ENCODE data around the gene PANK4. TPM values are rescaled to one million over a fixed set of nuclear protein-coding genes. Genes with fewer than 3 reads are reported as not detected.

PANK4 gene
- total and polyA plus RNA-seq, 4 donors = 6.2 to 26.8 (median 12.6) TPM

- H3K4me1 ChIP-seq (ENCODE audit: control insufficient read depth in 4 of 4, insufficient read depth in 4 of 4, low read length in 3 of 4) = peaks cover 7 to 27% (median 19%) of the 10 kb centered on the region in 4 donors
- no peak for DNase-seq (ENCODE audit: low spot score)
- 1% methylated on average over 16 of the region's 16 CpGs for WGBS
Observed at GRCh38 chr1:2556277-2556677, 29.9 kb upstream of the PANK4 start, which contains the start of gene TNFRSF14. Gene TNFRSF14, plus strand, starts transcription at chr1:2556371. Its CDS starts 294 bp downstream, at chr1:2556665.

GRCh38 chr1:2555634-2556276, 29.4 kb upstream of the PANK4 start:
- no peaks in the 10 kb centered on the region for H3K27me3 ChIP-seq (ENCODE audit: control insufficient read depth in 4 of 4, insufficient read depth in 4 of 4, low read length in 3 of 4)
- H3K9me3 ChIP-seq (ENCODE audit: control insufficient read depth in 4 of 4, low read length in 3 of 4) = no peaks in the 10 kb centered on the region
- DNase-seq (ENCODE audit: low spot score) = peak; percentile 53
- H3K9ac ChIP-seq (ENCODE audit: low read depth in 1 of 2, low read length in 2 of 2) = peak overlapping the region; percentile 85 to 99
- H3K4me1 ChIP-seq (ENCODE audit: control insufficient read depth in 4 of 4, insufficient read depth in 4 of 4, low read length in 3 of 4) = peaks cover 7 to 27% (median 19%) of the 10 kb centered on the region in 4 donors
- H3K4me3 ChIP-seq (ENCODE audit: low read depth in 1 of 3, low read length in 3 of 3) = peak overlapping the region; percentile 54 to 83 (median 71)
- peak overlapping the region; percentile 83 to 96 for H3K27ac ChIP-seq (ENCODE audit: low read depth in 1 of 2, low read length in 2 of 2)
- peaks cover 3 to 14% (median 7%) of the 10 kb centered on the region in 4 donors for H3K36me3 ChIP-seq (ENCODE audit: control insufficient read depth in 4 of 4, insufficient read depth in 3 of 4, low read depth in 1 of 4, low read length in 3 of 4)
- WGBS = 1% methylated on average over 26 of the region's 26 CpGs
- TF ChIP-seq RXRA (IDR thresholded peaks at IDR 0.05) (peak in 1 of 2 donors; percentile 32), RAD21 (IDR thresholded peaks at IDR 0.05) (no peak), HNF4G (IDR thresholded peaks at IDR 0.05) (no peak), ZBTB33 (IDR thresholded peaks at IDR 0.05) (no peak), JUND (IDR thresholded peaks at IDR 0.05) (no peak), GABPA (IDR thresholded peaks at IDR 0.05 in 1 of 2, conservative IDR thresholded peaks at IDR 0.05 in 1 of 2) (no peak), FOXA1 (IDR thresholded peaks at IDR 0.05) (no peak), FOXA2 (IDR thresholded peaks at IDR 0.05) (no peak), MAX (IDR thresholded peaks at IDR 0.05) (no peak), ATF3 (IDR thresholded peaks at IDR 0.05) (no peak), YY1 (IDR thresholded peaks at IDR 0.05) (no peak), SP1 (IDR thresholded peaks at IDR 0.05) (peak; percentile 37), CTCF (IDR thresholded peaks at IDR 0.05; ENCODE audit: low read depth, low read length, missing input control) (no peak)

More at GRCh38 chr1:2556277-2556677, 29.9 kb upstream of the PANK4 start, which contains the start of gene TNFRSF14:
- Histone ChIP-seq H3K27me3 (ENCODE audit: control insufficient read depth in 4 of 4, insufficient read depth in 4 of 4, low read length in 3 of 4) (no peaks in the 10 kb centered on the region), H3K9ac (ENCODE audit: low read depth in 1 of 2, low read length in 2 of 2) (peak within 1 kb of the TSS; percentile 85 to 99), H3K4me3 (ENCODE audit: low read depth in 1 of 3, low read length in 3 of 3) (peak within 1 kb of the TSS; percentile 54 to 83 (median 71)), H3K27ac (ENCODE audit: low read depth in 1 of 2, low read length in 2 of 2) (peak within 1 kb of the TSS; percentile 83 to 96), H3K36me3 (ENCODE audit: control insufficient read depth in 4 of 4, insufficient read depth in 3 of 4, low read depth in 1 of 4, low read length in 3 of 4) (peaks cover 3 to 15% (median 9%) of the 10 kb centered on the region in 4 donors), H3K9me3 (ENCODE audit: control insufficient read depth in 4 of 4, low read length in 3 of 4) (no peaks in the 10 kb centered on the region)
- TF ChIP-seq ZBTB33 (IDR thresholded peaks at IDR 0.05) (no peak), YY1 (IDR thresholded peaks at IDR 0.05) (peak; percentile 95), FOXA1 (IDR thresholded peaks at IDR 0.05) (no peak), REST (IDR thresholded peaks at IDR 0.05) (peak; percentile 55)

Measured in liver (tissue), 9 donors.